C1 segment of cervical spinal cord (tissue), 14 donors: ENCODE results near the gene MCTP1.
A peak's percentile ranks its signal among the peaks of the same experiment; 100 is the strongest.

ENCODE experiments used
- DNase-seq, 14 donors: peaks; one replicate each; lab custom pipeline; 2025; lab: John Stamatoyannopoulos, UW

MCTP1 gene

DNA sequence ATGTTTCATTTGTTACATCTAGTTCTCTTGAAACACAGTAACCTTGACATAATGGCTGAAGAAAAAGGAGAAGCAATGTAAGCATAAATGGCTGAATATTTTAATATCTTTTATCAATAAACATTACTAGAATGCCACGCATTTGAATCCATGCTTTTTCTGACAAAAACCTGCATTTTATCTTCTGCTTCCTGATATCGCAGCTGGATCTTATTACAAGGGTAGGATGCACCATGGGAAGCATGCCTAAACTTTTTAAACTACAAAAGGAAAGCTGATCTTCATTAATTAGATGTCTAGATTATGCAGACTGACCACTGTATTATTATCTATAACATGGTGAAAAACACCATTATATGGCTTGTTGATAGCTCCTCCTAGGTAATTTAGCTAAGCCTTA lies 509.8 kb downstream of the MCTP1 start:
- no peak for DNase-seq

DNA sequence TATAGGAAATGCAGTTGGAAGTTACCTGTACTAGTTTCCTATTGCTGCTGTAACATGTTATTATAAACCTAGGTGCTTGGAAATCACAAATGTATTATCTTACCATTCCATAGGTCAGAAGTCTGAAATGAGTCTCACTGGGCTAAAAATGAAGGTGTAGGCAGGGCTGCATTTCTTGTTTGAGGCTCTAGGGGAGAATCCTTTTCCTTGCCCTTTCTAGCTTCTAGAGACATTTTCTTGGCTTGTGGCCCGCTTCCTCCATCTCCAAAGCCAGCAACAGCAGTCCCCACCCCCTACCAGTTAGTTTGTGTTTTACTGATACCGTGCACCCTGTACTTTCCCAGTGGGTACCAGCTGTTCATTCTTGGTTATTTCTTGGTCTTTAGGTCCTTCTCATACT lies 513.2 kb downstream of the MCTP1 start:
- DNase-seq: no peak

DNA sequence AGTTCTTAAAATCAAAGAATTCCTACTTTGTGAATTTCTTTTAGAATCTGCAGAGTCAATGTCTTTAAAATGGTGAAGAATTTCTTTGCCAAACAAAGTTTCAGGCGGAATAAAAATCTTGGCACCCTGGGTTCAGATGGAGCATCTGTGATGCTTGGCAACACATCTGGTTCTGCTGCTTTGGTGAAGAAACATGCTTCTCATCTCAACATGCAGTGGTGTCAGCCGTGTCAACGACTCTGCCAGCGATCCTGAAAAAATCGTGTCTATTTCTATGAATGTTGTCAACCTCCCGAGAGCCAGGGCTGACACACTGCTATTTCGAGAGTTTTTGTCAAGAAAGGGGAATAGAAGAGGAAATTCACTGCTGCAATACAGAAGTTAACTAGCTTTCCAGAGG lies 514.9 kb downstream of the MCTP1 start:
- DNase-seq: no peak

DNA sequence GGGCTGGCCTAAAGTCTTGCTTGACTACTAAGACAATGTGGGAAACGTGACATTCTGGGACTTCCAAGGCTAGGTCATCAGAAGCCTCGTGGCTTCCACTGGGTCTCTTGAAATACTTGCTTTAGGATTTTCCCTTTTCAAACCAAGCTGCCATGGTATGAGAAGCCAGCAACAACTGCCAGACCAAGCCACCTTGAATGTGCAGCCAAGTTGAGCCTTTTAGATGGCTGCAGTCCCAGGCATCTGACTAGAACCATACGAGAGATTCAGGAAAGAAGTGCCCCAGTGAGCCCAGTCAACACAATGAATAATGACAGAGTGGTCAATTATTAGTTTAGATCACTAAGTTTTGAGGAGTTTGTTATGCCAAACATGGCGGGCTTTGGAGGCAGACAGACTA lies 523.1 kb downstream of the MCTP1 start:
- peak in 2 of 14 donors; percentile 3 to 65 for DNase-seq

DNA sequence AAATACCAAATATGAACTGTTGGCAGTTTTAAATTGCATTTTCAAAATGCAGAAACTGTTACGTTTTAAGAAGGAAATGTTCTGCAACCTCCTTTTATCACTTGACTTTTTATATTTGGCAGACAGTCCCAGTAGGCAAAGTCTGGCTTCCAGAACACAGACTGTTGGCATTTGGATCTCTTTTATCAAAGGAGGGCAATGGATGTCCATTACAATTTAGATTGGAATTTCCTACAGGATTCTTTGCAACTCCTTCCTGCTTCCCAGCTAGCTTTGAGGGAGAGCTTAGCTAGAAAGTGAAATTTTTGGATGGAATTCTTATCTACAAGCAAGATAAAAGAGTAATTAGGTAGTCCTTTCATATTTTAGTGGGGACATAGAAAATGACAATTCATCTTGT lies 523.8 kb downstream of the MCTP1 start:
- peak in 1 of 14 donors; percentile 8 for DNase-seq

DNA sequence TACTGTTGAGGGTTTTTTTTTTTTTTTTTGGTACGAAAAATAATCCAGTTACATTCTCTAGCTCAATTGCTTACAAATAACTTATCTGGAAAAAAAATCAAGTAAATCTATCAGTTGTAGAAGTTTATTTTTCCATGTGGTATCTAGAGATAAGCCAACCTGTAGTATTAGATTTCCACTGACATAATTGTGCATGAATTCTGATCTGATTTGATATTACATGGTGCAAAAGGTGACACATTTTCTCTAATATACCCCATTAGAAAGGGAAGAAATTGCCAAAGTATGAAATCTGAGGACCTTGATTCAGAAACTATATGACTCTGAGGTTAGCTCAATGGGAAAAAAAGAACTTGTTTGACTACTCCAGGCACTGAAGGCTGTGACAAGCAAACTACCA lies 524.9 kb downstream of the MCTP1 start:
- no peak for DNase-seq

DNA sequence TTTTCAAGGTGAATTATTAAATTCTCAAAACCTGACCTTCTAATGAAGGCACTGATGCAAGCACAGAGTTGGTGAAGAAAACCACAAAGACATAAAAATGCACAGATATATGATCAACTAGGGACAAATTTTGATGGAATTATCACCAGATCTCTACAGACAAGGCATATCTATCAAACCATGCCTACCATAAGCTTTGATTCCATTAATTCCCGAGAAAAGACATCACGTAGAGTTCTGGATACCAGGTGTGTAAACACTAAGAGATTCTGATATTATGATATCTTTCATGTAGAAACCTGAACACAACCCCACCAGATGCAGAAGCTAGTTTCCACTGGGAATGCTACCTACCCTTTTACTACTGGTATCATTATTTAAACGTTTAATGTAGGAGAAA lies 525.9 kb downstream of the MCTP1 start:
- no peak for DNase-seq

DNA sequence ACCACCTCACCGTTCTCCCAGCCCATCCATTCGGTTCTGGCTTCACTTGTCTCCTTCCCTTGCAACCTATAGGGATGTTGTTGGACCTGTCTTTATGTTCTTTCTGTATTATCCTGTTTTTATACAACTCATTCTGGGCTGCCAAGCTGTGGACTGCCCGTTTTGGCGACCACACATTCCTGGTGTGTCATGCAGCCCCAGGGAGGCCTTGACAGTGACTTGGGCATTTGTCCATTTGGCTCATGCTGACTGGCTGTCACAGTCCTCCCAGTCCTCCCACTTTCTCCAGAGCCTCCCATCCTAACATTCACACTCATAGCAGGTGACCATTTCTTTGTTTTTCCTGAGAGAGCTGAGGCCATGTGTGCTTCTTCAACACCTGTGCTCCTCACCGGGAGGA lies 530.1 kb downstream of the MCTP1 start:
- peak in 1 of 14 donors; percentile 14 for DNase-seq

DNA sequence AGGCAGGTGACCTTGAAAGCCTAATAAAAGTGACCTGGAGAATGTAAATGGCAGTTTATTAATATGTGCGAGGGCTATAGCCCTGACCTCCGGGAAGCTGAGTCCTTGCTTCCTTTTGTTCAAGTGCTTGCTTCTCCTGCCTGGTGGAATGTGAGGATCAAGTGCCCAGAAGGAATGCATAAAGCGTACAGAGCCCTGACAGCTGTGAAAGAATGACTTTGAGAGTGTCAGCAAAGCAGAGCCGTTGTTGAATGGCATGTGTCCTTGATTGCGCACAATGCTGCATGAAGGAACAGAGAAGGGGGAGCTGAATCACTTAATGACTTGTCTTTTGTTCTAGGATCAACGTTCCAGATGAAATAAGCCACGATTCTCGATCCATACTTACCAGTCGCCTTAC lies 533.4 kb downstream of the MCTP1 start:
- DNase-seq: no peak

DNA sequence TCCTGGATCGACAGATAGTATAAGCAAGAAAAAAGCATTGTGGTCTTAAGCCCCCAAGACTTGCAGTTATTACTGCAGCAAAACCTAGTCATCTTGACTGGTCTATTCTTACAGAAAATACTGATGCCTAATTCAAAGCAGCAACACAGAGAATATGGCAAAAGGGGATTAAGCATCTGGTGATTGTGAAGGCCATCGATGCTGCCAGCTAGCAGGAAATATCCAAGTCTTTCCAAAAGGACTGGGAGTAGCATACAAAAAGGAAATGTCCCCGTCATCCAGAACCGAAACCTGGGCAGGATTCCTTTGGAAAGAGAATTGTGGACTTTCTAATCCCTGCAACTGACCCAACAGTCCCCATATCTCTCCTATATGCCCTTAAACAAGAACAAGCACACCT lies 534.2 kb downstream of the MCTP1 start:
- peak in 1 of 14 donors; percentile 79 for DNase-seq

DNA sequence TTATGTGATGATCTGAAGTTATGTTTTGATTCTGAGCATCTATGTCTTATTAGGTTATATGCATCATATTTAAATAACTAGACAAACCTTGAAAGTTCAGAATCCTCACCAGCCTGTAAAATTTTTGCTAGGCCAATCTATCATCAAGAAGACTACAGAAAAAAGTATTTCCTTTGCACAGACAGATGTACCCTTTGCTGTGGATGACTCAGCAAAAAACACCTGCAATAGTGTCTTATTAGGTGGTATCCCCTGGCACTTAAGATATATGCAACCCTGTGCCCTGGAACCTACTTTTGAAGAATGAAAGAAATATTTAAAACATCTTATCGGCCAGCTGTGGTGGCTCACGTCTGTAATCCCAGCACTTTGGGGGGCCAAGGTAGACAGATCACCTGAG lies 535.9 kb downstream of the MCTP1 start:
- DNase-seq: no peak

DNA sequence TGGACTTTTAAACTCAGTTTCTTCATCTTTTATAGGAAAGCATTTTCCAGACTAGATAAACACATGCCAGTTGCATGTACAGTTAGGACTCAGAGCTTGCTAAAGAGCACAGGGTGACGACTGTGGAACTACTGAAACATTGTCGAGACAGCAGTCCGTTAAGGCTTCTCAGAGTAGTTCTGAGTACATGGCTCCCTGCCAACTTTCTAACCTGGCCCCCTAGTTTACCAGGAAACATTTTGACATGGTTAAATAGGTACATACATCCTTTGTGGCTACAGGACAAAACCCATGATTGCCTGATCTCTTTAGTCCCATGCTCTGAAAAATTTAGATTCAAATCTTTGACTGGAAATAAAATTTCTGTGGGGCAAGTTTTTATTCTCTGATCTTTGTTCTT lies 536.7 kb downstream of the MCTP1 start:
- no peak for DNase-seq

DNA sequence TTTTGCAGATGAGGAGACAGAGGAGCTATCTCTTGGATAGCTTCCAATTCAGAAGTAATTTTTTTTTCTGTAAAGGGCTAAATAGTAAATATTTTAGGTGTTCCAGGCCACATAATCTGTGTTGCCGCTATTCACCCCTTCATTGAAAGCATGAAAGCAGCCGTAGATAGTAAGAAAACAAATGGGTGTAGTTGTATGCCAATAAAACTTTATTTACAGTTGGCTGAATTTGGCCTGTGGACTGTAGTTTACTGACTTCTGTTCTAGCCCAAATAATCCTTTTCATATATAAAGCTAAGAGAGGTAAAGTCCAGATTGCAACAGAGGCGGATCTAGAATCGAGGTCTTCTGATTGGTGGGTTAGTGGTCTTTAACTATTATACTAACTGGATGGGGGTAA lies 537.5 kb downstream of the MCTP1 start:
- DNase-seq: no peak

DNA sequence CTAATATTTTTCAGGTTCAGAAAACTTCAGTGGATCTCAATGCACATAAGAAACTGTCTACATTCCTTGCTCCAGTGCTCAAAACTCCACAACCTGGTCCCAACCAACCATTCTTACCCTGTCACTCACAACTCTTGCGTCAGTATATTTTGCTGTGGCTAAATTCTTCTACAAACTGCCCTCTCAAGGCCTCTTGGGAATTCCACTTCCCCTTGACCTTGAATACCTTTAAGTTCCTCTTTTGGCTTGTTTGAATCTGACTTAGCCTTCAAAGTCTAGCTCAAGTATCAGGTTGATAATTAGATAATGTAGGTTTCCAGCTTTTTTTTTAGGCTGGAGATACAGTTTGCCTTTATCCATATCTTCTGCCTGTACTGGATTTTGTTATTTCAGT lies 538.2 kb downstream of the MCTP1 start:
- no peak for DNase-seq

DNA sequence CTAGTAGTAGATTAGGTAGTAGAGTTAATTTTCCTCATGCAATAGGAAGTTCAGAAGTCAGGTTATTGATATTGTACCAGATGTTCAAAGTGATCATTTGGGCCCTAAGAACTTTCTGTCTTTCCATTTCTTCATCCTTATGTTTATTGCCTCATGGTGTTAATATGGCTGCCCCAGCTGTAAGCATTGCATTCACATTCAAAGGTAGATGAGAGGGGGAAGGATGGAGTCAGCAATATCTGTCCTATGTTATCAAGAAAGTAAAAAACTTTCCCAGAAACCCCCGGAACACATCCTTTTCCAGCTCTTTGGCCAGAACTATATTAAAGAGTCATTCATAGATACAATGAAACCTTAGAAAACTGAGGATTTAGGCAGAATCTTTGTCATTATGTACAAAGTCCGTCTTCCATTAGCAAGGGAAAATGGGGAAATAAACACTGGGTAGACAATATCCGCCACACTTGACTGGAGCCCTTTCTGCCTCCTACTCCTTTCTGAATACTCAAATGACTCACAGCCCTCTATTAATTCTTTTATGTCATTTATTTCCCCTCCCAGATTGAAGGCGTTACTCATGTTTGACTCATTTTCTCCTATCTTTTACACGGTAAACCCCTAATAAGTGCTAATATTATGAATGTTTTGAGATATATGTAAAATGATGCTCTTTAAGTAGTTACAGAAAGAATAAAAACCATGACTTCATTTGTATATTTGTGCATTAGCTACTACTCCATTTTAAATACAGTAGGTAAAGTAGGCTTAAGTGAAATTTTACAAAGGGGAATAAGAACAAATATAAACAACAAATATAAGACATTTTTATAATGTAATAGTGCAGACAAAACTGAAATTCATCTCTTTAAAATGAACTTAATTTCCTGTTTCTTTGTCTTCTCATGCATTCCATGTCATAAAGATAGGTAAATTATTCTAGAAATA lies 538.8 kb downstream of the MCTP1 start:
- no peak for DNase-seq

DNA sequence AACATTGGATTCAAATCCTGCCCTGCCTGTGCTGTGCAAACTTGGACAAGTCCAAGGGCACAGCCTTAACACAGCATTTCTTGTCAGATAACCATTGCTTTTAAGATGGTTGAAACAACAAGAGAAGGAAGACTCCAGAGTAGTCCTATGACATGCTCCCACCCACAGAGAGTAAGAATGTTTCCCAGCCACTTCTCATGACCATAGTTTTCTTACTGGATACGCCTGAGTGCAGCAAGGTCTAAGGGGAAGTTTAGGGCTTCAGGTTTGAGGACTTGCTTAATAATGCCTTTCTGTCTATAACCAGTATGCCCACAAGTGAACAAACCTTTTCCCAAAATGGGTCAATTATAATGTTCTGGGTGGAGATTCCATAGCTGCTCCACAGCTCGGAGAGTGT lies 540.0 kb downstream of the MCTP1 start:
- DNase-seq: no peak

DNA sequence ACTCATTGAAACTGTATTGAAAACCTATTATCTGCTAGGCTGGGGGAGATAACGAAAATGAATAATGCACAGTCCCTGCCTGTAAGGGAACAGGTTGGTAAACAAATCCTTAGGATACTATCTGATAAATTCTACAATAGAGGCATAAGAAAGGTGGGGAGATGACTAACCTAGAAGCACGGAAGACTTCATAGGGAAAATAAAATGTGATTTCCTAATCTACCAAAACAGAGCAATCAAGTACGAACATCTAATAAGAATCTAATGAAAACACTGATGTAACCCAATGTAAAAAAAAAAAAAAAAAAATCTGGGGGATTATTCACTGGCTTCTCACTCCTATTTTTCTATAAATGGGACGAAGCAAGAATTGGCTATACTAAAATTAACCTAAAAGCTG lies 542.0 kb downstream of the MCTP1 start:
- no peak for DNase-seq

DNA sequence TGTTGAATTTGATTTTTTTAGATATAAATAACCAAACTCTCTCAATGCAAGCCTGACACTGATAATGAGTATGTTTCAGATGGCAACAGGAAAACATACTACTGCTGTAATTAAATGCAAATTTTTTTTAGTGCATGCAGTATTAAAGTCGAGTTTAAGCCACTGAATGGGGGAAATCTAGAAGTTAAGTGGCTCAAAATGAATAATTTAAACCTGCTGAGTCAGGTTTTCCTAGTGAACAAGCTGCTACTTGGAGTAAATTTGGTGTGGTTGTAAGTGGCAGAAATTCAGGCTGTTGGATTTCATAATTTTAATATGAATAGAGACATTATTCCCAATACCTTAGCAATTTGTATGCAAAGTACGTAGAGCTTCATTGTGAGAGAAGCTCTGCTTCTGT lies 544.6 kb downstream of the MCTP1 start:
- DNase-seq: no peak

DNA sequence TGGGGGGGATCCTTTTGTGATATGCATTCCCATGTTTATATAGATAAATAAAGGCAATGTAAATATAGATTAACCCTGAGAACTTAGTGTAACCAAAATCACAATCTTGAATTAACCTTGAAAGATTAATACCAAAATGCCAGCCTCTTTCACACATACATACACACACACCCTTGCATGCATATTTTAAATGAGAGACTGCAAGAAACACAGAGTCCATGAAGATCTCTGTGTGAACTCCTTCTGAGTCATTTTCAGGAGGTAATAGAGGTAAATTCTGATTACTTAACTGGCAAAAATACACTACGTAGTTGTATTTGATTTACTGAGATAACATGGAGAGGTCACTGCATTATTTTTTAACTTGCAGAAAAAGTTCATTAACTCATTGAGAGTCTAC lies 548.4 kb downstream of the MCTP1 start:
- no peak for DNase-seq

DNA sequence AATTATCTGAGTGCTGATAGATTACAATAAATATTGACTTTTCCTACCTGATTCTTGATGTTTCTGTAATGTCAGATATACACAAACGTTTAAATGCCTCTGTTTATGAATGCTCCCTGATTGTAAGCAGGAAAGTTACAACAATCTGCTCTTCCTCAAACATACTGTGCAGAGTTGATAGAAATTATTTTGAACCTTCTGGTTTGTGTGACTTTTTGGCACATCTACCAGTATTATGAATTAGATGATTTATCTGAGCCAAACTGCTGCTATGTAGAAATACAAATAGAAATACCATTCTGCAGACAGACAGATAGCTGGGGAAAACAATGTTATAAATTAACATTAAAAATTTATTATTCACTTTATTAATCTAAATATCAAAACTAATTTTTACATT lies 553.4 kb downstream of the MCTP1 start:
- peak in 1 of 14 donors; percentile 27 for DNase-seq

DNA sequence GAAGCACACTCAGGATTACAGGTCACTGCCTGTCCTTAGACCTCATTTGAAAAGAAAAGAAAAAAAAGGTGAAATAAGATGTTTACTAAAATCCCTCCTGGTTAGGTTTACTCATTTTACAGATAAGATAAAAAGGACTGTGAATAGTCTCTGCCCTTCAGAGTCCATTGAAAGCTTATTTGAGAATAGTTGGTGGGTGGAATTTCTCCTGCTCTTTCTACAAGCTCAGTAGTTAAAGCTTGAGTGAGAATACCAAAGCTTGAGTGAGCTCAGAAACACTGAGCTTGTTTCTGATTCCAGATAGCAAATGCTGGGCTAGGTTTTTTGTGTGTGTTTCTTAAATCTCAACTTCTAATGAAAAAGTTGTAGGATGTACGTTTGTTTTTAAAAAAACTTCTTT lies 559.8 kb downstream of the MCTP1 start:
- no peak for DNase-seq

DNA sequence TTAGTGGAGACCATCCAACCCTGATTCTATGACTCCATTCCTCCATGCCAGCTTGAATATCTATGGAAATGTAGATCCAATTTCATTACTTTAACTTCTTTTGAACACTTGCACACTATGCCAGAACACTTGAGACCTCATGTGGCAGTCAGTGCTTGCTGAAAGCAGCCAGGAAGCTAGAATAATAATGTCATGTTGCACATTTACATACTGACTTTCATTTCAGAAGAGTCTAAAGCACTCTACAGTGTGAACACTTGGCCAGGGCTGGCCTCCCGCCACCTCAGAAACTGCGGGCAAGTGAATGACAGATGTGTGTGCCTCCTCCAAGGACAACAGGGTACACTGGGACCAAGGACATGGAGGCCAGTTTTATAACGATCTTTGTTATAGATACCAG lies 569.1 kb downstream of the MCTP1 start:
- peak in 1 of 14 donors; percentile 2 for DNase-seq

DNA sequence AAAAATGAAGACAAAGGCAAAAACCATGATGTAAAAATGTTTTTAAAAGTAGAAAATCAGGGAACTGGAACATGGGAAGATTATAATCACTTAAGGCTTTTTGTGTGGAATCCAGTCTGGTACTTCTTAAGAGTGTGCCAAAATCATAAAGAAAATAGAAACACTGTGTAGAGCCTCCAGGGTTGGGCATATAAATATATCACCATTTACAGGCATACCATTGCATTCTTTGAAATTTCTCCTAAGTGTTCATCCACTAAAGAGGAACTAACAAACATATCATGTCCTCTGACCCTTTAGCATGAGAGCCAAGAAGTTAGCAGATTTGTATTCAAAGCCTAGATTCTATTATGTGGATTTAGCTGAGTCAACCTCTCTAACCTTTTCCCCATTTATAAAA lies 573.1 kb downstream of the MCTP1 start:
- DNase-seq: no peak

DNA sequence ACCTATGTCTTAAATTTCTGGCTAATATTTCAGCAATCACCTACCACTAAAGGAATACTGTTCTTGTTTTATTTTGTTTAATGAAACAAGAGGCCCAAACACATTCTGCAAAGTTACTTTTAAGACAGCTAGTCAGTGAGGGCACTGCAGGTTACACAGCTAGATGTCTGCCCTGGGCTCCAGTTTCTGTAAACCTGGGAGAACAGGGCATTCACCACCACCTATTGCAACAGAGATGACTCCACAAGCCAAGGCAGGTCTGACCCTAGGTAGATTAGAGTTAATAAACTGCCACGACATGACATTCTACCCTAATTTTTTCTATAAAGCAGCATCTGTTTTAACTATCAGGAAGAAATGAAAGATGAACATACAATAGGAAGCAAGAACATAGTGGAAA lies 575.6 kb downstream of the MCTP1 start:
- no peak for DNase-seq
